Osteoblast (primary cell): ENCODE measurements around the gene YIF1B. TPM values are rescaled to one million over a fixed set of nuclear protein-coding genes. Genes with fewer than 3 reads are reported as not detected.

ENCODE experiments used
- DNase-seq: peaks from one replicate; pipeline ENCODE4 v3.0.0; 2011; ENCODE audit warnings: low spot score, mixed read lengths; ENCODE audit not compliant: insufficient read length; ENCODE audit errors: missing footprints
- H2AFZ ChIP-seq: 2 replicates; pipeline ENCODE4 v1.6.0; 2011; ENCODE audit warnings: mild to moderate bottlenecking, low read length
- H3K27ac ChIP-seq: 2 replicates; pipeline ENCODE4 v1.5.1; 2011; ENCODE audit warnings: mild to moderate bottlenecking, low read depth, low read length, moderate library complexity
- H3K27me3 ChIP-seq: 2 replicates; pipeline ENCODE4 v1.6.0; 2012; ENCODE audit warnings: mild to moderate bottlenecking, control low read depth, inconsistent platforms, low read length, moderate library complexity; ENCODE audit not compliant: insufficient read depth
- H3K36me3 ChIP-seq: 2 replicates; pipeline ENCODE4 v1.5.1; 2011; ENCODE audit warnings: mild to moderate bottlenecking, low read length, control low read depth, moderate library complexity; ENCODE audit not compliant: insufficient read depth
- H3K4me1 ChIP-seq: 2 replicates; pipeline ENCODE4 v1.5.1; 2011; ENCODE audit warnings: mild to moderate bottlenecking, low read length, control low read depth, moderate library complexity; ENCODE audit not compliant: insufficient read depth
- H3K4me2 ChIP-seq: 2 replicates; pipeline ENCODE4 v1.6.0; 2011; ENCODE audit warnings: mild to moderate bottlenecking, low read length; ENCODE audit not compliant: insufficient read depth
- H3K4me3 ChIP-seq: fragments of 200-600 bp; sonication (generic); 3 replicates; pipeline ENCODE4 v1.5.1; 2012; ENCODE audit warnings: mild to moderate bottlenecking, low read length, inconsistent platforms; ENCODE audit not compliant: insufficient read depth
- H3K79me2 ChIP-seq: 2 replicates; pipeline ENCODE4 v1.6.0; 2012; ENCODE audit warnings: mild to moderate bottlenecking, low read length, control low read depth, inconsistent platforms; ENCODE audit not compliant: insufficient read depth
- H3K9me3 ChIP-seq: 2 replicates; pipeline ENCODE4 v1.5.1; 2011; ENCODE audit warnings: low read depth, low read length, control low read depth
- H4K20me1 ChIP-seq: 2 replicates; pipeline ENCODE4 v1.6.0; 2012; ENCODE audit warnings: mild to moderate bottlenecking, low read length, control low read depth; ENCODE audit not compliant: insufficient read depth
- total RNA-seq: library from RNA; depleted of rRNA; stranded (reverse); fragments of >200 nt; gene quantifications from 2 replicates; pipeline ENCODE4 v1.2.3, GENCODE V29; 2012
- TF ChIP-seq, protein P1 (sequence below): IDR thresholded peaks from 2 replicates; pipeline ENCODE4 v1.5.1; 2011; ENCODE audit warnings: mild to moderate bottlenecking, low read depth, low read length, moderate library complexity; ENCODE audit errors: extremely low read depth

The YIF1B gene
- total RNA-seq, 1 donor, result 55.0 TPM

DNA sequence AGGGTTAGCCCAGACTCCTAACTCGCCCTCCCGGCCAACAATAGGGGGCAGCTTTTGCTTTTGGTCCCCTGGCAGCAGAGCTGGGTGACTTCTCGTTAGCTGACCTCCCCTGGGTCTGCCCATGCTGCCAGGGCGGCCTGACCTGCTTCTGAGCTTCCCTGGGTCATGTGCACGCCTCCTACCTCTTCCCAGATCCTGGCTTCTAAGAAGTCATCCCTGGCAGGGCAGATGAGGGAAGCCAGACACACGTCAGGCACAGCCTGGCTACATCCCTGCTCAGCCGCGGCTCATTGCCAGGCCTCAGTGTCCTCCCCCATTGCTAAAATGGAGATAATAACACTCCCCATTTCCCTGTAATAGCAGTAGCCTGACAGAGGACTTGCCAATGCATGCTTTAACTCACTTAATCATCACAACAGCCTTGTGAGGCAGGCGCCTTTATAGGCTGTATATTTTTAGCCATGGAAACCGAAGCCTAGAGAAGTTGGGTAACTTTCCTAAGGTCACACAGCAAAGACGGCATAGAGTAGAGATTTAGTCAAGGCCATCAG is 6.0 kb upstream of the YIF1B start:
- Histone ChIP-seq H3K9me3 (no peaks in the 10 kb centered on the region), H3K36me3 (peaks cover 17% of the 10 kb centered on the region), H3K79me2 (peaks cover 16% of the 10 kb centered on the region), H3K4me1 (peaks cover 23% of the 10 kb centered on the region), H3K4me3 (peak overlapping the region; percentile 43), H3K27me3 (no peaks in the 10 kb centered on the region), H3K27ac (peak overlapping the region; percentile 63), H3K4me2 (peak overlapping the region; percentile 96), H2AFZ (no peak overlapping the region), H4K20me1 (no peaks in the 10 kb centered on the region)
- DNase-seq, result peak; percentile 95
- TF ChIP-seq, protein P1, sequence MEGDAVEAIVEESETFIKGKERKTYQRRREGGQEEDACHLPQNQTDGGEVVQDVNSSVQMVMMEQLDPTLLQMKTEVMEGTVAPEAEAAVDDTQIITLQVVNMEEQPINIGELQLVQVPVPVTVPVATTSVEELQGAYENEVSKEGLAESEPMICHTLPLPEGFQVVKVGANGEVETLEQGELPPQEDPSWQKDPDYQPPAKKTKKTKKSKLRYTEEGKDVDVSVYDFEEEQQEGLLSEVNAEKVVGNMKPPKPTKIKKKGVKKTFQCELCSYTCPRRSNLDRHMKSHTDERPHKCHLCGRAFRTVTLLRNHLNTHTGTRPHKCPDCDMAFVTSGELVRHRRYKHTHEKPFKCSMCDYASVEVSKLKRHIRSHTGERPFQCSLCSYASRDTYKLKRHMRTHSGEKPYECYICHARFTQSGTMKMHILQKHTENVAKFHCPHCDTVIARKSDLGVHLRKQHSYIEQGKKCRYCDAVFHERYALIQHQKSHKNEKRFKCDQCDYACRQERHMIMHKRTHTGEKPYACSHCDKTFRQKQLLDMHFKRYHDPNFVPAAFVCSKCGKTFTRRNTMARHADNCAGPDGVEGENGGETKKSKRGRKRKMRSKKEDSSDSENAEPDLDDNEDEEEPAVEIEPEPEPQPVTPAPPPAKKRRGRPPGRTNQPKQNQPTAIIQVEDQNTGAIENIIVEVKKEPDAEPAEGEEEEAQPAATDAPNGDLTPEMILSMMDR, result no peak

DNA sequence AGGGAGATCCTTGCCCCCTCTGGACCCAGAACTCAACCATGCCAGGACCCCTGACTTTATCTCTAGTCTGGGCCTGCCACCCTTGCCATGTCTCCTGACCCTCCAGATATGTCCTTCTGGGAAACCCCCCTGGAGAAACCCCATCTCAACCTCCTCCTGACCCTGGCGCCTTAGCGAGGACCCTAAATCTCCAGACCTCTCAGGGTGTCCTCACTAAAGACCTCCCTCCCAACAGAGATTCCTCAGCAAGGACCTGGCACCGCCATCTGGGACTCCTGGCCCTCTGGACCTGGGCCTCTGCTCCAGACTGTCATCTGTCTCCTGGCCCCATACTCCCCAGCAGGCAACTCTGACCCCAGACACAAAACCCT is 5.2 kb upstream of the YIF1B start:
- H4K20me1 ChIP-seq, result no peaks in the 10 kb centered on the region
- TF ChIP-seq, protein P1, result no peak

DNA sequence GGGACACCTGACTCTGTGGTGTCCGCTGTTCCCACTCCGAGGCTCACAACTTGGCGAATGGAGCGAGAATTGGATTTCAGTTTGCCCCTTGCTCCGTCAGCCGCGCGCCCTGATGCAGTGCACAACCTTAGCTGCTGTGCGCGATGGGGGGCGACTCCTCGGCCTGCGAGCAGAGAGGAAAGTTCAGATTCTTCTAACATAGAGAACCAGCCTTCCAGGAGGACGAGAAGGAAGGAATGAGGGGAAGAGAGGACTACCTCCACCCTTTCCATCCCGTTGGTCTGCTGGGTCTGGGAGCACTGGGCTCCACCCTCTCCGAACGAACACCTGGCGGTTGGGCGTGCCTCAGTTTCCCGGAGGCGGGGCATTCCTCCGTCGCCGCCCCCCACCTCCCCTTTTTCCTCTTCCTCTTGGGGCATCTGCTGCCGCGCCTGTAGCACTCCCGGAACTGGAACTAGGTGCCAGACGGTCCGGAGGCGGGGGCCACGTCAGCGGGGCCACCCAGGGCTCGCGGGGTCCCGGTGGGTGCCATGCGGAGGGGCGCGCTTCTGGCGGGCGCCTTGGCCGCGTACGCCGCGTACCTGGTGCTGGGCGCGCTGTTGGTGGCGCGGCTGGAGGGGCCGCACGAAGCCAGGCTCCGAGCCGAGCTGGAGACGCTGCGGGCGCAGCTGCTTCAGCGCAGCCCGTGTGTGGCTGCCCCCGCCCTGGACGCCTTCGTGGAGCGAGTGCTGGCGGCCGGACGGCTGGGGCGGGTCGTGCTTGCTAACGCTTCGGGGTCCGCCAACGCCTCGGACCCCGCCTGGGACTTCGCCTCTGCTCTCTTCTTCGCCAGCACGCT is 3.9 kb upstream of the YIF1B start, which contains the start of gene KCNK6:
Gene KCNK6, plus strand, starts transcription at position 425 of the 838 bp plus-strand sequence. Its CDS starts 106 bp downstream, at position 531.
- H3K79me2 ChIP-seq, result peaks cover 25% of the 10 kb centered on the region
- DNase-seq, result peak; percentile 92

More for the DNA sequence above, 5.2 kb upstream of the YIF1B start:
- Histone ChIP-seq H3K4me3 (peak overlapping the region; percentile 86), H3K9me3 (no peaks in the 10 kb centered on the region), H3K36me3 (peaks cover 11% of the 10 kb centered on the region), H3K4me2 (peak overlapping the region; percentile 96), H3K27ac (peak overlapping the region; percentile 63), H3K27me3 (no peaks in the 10 kb centered on the region), H3K79me2 (peaks cover 16% of the 10 kb centered on the region), H2AFZ (no peak overlapping the region), H3K4me1 (peaks cover 23% of the 10 kb centered on the region)
- DNase-seq, result peak; percentile 51

More for the DNA sequence above, 3.9 kb upstream of the YIF1B start, which contains the start of gene KCNK6:
- Histone ChIP-seq H3K4me2 (peak within 1 kb of the TSS; percentile 96), H3K27ac (peak within 1 kb of the TSS; percentile 28), H3K9me3 (no peaks in the 10 kb centered on the region), H4K20me1 (no peaks in the 10 kb centered on the region), H2AFZ (peak within 1 kb of the TSS; percentile 85), H3K4me1 (peaks cover 29% of the 10 kb centered on the region), H3K36me3 (peaks cover 7% of the 10 kb centered on the region), H3K4me3 (peak within 1 kb of the TSS; percentile 86), H3K27me3 (no peaks in the 10 kb centered on the region)
- TF ChIP-seq, protein P1, result no peak
